Transverse colon (tissue), 4 donors: Measurements from ENCODE around the gene NAA15.

Source experiments
- CTCF ChIP-seq, 5 experiments: fragments of 200-600 bp in 3 of 5; fragments of 450-650 bp in 2 of 5; sonication (generic) in 3 of 5; IDR thresholded peaks; 1 replicate in 2 of 5; 2 replicates in 3 of 5; pipeline ENCODE4 v1.5.1; 2016 to 2017; ENCODE audit warnings: antibody characterized with exemption in 5 of 5, inconsistent platforms in 3 of 5, mild to moderate bottlenecking in 2 of 5, moderate library complexity in 1 of 5
- POLR2AphosphoS5 ChIP-seq, 3 donors: sonication (generic); formaldehyde crosslinking; IDR thresholded peaks; one replicate each; pipeline ENCODE4 v1.6.1; 2016; ENCODE audit warnings: antibody characterized with exemption in 3 of 3

DNA sequence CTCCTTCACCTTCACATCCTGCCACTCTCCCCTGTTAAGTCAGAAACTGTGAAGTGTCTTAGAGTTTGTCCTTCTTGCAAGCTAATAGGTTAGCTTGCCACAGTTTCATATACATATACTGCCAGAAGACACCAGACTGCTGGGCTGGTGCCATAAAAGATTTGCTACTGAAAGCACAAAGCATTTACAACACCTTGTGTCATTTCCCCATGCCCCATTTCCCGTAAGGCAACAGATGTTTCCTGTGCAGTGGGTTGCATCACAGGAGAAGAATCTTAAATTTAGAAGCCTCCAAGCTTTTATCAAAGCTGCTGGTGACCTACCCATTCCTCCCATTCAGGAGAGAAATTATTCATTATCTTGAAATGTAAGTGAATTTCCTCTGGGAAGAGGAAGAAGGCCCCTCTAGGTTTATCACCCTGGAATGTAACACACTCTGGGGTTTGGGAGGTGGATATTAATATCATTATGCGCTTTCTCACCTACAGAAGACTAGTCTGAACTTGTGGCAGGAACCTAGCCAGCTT is 118.1 kb downstream of the NAA15 start:
- no peak for TF ChIP-seq CTCF (IDR thresholded peaks at IDR 0.05)
- TF ChIP-seq POLR2AphosphoS5 (IDR thresholded peaks at IDR 0.05) = peak; percentile 46 to 61 (median 47)
